ENCODE results near the gene SLC6A18.

DNA sequence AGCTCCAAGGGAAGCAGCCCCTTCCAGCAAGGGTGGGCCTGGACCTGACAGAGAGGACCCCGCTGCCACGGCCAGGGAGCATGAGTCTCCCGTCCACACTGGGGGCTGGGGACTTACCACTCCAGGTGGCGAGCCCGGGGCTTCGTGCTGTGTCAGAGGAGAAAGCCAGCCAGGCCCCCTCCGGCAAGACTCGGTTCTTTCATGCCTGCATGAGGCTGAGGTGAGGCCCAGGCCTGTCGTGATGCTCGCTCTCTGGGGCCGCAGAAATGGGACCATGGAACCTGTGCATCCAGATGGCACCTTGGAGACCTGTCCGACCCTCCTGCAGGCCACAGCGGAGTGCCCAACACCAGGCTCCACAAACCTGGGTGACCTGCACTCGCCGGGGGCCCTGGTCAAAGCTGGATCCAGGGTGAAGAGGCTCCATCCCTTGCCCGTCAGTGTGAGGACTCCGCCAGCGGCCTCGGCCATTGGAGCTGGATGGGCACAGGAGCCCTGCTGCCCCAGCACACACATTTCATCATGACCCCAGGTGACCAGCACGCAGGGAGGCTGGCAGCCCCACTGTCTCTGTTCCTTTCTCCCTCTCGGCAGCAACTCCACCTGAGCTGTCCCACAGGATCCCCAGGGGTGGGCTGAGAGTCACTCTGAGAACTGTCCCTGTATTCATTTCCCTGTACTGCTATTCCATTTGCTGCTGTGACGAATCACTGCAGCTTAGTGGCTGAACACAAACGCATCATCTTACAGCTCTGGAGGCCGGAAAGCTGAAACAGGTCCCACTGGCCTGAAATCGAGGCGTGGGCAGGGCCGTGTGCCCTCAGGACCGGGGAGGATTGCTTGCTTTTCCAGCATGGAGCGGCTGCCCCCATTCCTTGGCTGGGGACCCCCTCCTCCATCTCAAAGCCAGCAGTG lies 24.4 kb downstream of the SLC6A18 start:
- TF ChIP-seq, protein P1, sequence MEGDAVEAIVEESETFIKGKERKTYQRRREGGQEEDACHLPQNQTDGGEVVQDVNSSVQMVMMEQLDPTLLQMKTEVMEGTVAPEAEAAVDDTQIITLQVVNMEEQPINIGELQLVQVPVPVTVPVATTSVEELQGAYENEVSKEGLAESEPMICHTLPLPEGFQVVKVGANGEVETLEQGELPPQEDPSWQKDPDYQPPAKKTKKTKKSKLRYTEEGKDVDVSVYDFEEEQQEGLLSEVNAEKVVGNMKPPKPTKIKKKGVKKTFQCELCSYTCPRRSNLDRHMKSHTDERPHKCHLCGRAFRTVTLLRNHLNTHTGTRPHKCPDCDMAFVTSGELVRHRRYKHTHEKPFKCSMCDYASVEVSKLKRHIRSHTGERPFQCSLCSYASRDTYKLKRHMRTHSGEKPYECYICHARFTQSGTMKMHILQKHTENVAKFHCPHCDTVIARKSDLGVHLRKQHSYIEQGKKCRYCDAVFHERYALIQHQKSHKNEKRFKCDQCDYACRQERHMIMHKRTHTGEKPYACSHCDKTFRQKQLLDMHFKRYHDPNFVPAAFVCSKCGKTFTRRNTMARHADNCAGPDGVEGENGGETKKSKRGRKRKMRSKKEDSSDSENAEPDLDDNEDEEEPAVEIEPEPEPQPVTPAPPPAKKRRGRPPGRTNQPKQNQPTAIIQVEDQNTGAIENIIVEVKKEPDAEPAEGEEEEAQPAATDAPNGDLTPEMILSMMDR (IDR thresholded peaks at IDR 0.05) = no peak
- no peak for TF ChIP-seq ZFX (IDR thresholded peaks at IDR 0.05; ENCODE audit: borderline replicate concordance)

All from 22Rv1 (cell line).